HepG2 (cell line): ENCODE results near the gene CEBPE. TPM values are rescaled to one million over a fixed set of nuclear protein-coding genes. Genes with fewer than 3 reads are reported as not detected.

ENCODE experiments used
- CCAR2 ChIP-seq: fragments of 200-400 bp; formaldehyde crosslinking; optimal IDR thresholded peaks from 2 replicates; pipeline ENCODE3; 2018; ENCODE audit warnings: low read depth, mild to moderate bottlenecking, low read length, moderate library complexity
- MAFF ChIP-seq: IDR thresholded peaks from 2 replicates; pipeline ENCODE4 v1.6.1; 2011; ENCODE audit warnings: low read depth, low read length, improper control_type of control experiment
- PAF1 ChIP-seq: IDR thresholded peaks from 2 replicates; pipeline ENCODE4 v1.6.1; 2016; ENCODE audit warnings: missing genetic modification reagents, missing compliant biosample characterization
- POLR2A ChIP-seq, 2 experiments: IDR thresholded peaks; 2 replicates each; pipeline ENCODE4 v1.6.1; 2011; ENCODE audit warnings: low read depth in 2 of 2, low read length in 2 of 2, mild to moderate bottlenecking in 1 of 2, moderate library complexity in 1 of 2; ENCODE audit not compliant: insufficient read depth in 1 of 2
- PTBP1 ChIP-seq: fragments of 200-400 bp; formaldehyde crosslinking; IDR thresholded peaks from 2 replicates; pipeline ENCODE4 v1.6.1; 2018; ENCODE audit warnings: low read length, low read depth; ENCODE audit not compliant: poor library complexity, severe bottlenecking
- SKIL ChIP-seq: sonication (generic); formaldehyde crosslinking; IDR thresholded peaks from 2 replicates; pipeline ENCODE4 v1.8.0; 2022; ENCODE audit warnings: missing genetic modification reagents, mild to moderate bottlenecking, moderate library complexity, borderline replicate concordance
- SPEN ChIP-seq: sonication (generic); formaldehyde crosslinking; IDR thresholded peaks from 2 replicates; pipeline ENCODE4 v1.5.1; 2020; ENCODE audit warnings: low read depth, mild to moderate bottlenecking, missing genetic modification reagents
- THRA ChIP-seq: sonication (generic); formaldehyde crosslinking; IDR thresholded peaks from 2 replicates; pipeline ENCODE4 v1.4.0; 2020; ENCODE audit warnings: missing genetic modification reagents, borderline replicate concordance
- ZBTB1 ChIP-seq: sonication (generic); formaldehyde crosslinking; IDR thresholded peaks from 2 replicates; pipeline ENCODE4 v1.4.0; 2020; ENCODE audit warnings: missing genetic modification reagents, borderline replicate concordance
- ZMAT3 ChIP-seq: sonication (generic); formaldehyde crosslinking; conservative IDR thresholded peaks from 2 replicates; pipeline ENCODE4 v1.7.0; 2021; ENCODE audit warnings: missing genetic modification reagents
- ZNF205 ChIP-seq: IDR thresholded peaks from 2 replicates; pipeline ENCODE4 v1.6.1; 2018; ENCODE audit warnings: missing biosample characterization, missing genetic modification reagents
- ZNF326 ChIP-seq: sonication (generic); formaldehyde crosslinking; IDR thresholded peaks from 2 replicates; pipeline ENCODE4 v1.4.0; 2020; ENCODE audit warnings: missing genetic modification reagents, borderline replicate concordance
- ZNF343 ChIP-seq: sonication (generic); formaldehyde crosslinking; IDR thresholded peaks from 2 replicates; pipeline ENCODE4 v1.4.0; 2020; ENCODE audit warnings: mild to moderate bottlenecking, missing genetic modification reagents
- ZNF44 ChIP-seq: sonication (generic); formaldehyde crosslinking; IDR thresholded peaks from 2 replicates; pipeline ENCODE4 v1.5.1; 2020; ENCODE audit warnings: mild to moderate bottlenecking, missing genetic modification reagents
- ZNF713 ChIP-seq: sonication (generic); formaldehyde crosslinking; IDR thresholded peaks from 2 replicates; pipeline ENCODE4 v1.4.0; 2020; ENCODE audit warnings: mild to moderate bottlenecking, missing genetic modification reagents
- ZNF788 ChIP-seq: sonication (generic); formaldehyde crosslinking; IDR thresholded peaks from 2 replicates; pipeline ENCODE4 v1.5.0; 2020; ENCODE audit warnings: mild to moderate bottlenecking, missing genetic modification reagents, borderline replicate concordance
- ZNF850 ChIP-seq: sonication (generic); formaldehyde crosslinking; conservative IDR thresholded peaks from 2 replicates; pipeline ENCODE4 v1.9.0; 2021; ENCODE audit warnings: mild to moderate bottlenecking, missing genetic modification reagents
- polyA plus RNA-seq, 8 experiments: library from polyadenylated mRNA; depleted of rRNA in 3 of 8; stranded (reverse) in 7 of 8; unstranded in 1 of 8; fragments of >200 nt; fragmentation: Illumina TruSeq in 4 of 8; extraction: Trizol in 4 of 8; gene quantifications; 2 replicates each; pipeline versions ENCODE4 v1.2.1 to v1.2.3, GENCODE V29; 2011 to 2016; ENCODE audit warnings: low read depth in 4 of 8, missing spikeins in 1 of 8, mixed read lengths in 1 of 8; ENCODE audit not compliant: insufficient read depth in 1 of 8
- total RNA-seq, 5 experiments: library from RNA; depleted of rRNA; stranded (reverse); fragments of >200 nt; fragmentation: Illumina TruSeq; extraction: Trizol; gene quantifications; 2 replicates each; pipeline ENCODE4 v1.2.3, GENCODE V29; 2016; ENCODE audit warnings: low read depth in 1 of 5
- TF ChIP-seq, protein P1 (sequence below): sonication (generic); formaldehyde crosslinking; IDR thresholded peaks from 2 replicates; pipeline ENCODE4 v1.4.0; 2020; ENCODE audit warnings: missing genetic modification reagents, borderline replicate concordance
- TF ChIP-seq, protein P2 (sequence below): sonication (generic); formaldehyde crosslinking; IDR thresholded peaks from 2 replicates; pipeline ENCODE4 v1.5.0; 2020; ENCODE audit warnings: missing genetic modification reagents
- TF ChIP-seq, protein P3 (sequence below): sonication (generic); formaldehyde crosslinking; IDR thresholded peaks from 2 replicates; pipeline ENCODE4 v1.8.1; 2023; ENCODE audit warnings: missing genetic modification reagents, mild to moderate bottlenecking, borderline replicate concordance

CEBPE gene
- total and polyA plus RNA-seq, 2 of the 13 experiments (the other 11 are each of a cell fraction or from before 2014, with no cell fraction given), result 0.09 to 0.11 TPM

DNA sequence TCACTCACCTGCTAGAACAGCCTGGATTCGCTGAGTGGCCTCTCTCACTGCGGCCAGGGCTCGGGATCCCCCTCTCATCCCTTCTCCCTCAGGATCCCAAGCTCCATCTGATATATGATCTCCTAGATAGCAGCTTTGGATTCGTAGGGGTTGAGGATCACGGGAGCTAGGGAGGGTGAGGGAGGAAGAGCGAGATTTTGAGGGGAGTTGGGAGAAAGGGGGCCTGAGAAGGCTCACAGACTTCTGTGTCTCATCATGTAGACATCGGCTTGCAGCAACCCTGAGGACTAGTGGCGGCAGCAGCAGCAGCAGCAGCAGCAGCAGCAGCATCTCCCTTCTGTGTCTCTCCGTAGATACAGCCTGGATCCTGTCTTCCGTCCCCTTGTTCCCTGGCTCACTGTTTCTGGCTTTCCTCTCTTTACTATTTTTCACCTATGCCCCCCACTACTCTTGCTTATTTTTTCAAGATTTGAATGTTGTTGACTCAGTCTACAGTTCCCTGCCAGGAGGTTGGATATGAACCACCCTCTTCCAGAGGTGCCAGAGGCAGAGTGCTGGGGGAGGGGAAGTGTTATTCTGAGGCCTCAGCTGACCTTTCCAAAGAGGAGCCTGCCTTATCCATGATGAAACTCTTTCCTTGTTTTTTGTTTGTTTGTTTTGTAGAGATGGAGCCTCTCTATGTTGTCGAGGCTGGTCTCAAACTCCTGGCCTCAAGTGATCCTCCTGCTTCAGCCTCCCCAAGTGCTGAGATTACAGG is 14.3 kb downstream of the CEBPE start, which contains the start of gene CIROP (continued):
- TF ChIP-seq CCAR2 (no peak), PAF1 (CRISPR knock-in tag) (no peak), ZNF713 (CRISPR knock-in tag) (no peak), ZNF343 (CRISPR knock-in tag) (no peak), PTBP1 (no peak), ZNF788 (no peak), ZNF326 (CRISPR knock-in tag) (no peak), ZNF205 (CRISPR knock-in tag) (no peak), ZBTB1 (CRISPR knock-in tag) (no peak), SPEN (CRISPR knock-in tag) (no peak), POLR2A (IDR thresholded peaks at IDR 0.05; ENCODE audit: insufficient read depth in 1 of 2, low read depth in 2 of 2, low read length in 2 of 2) (no peak), THRA (CRISPR knock-in tag) (peak; percentile 91; the same call in 1 of the 2 replicates), ZNF850 (CRISPR knock-in tag) (no peak), MAFF (no peak), ZNF44 (no peak), ZMAT3 (CRISPR knock-in tag) (no peak), SKIL (CRISPR knock-in tag) (no peak)
- TF ChIP-seq, protein P1, sequence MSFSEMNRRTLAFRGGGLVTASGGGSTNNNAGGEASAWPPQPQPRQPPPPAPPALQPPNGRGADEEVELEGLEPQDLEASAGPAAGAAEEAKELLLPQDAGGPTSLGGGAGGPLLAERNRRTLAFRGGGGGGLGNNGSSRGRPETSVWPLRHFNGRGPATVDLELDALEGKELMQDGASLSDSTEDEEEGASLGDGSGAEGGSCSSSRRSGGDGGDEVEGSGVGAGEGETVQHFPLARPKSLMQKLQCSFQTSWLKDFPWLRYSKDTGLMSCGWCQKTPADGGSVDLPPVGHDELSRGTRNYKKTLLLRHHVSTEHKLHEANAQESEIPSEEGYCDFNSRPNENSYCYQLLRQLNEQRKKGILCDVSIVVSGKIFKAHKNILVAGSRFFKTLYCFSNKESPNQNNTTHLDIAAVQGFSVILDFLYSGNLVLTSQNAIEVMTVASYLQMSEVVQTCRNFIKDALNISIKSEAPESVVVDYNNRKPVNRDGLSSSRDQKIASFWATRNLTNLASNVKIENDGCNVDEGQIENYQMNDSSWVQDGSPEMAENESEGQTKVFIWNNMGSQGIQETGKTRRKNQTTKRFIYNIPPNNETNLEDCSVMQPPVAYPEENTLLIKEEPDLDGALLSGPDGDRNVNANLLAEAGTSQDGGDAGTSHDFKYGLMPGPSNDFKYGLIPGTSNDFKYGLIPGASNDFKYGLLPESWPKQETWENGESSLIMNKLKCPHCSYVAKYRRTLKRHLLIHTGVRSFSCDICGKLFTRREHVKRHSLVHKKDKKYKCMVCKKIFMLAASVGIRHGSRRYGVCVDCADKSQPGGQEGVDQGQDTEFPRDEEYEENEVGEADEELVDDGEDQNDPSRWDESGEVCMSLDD (CRISPR knock-in tag), result no peak
- TF ChIP-seq, protein P2, sequence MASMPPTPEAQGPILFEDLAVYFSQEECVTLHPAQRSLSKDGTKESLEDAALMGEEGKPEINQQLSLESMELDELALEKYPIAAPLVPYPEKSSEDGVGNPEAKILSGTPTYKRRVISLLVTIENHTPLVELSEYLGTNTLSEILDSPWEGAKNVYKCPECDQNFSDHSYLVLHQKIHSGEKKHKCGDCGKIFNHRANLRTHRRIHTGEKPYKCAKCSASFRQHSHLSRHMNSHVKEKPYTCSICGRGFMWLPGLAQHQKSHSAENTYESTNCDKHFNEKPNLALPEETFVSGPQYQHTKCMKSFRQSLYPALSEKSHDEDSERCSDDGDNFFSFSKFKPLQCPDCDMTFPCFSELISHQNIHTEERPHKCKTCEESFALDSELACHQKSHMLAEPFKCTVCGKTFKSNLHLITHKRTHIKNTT (CRISPR knock-in tag), result no peak
- TF ChIP-seq, protein P3, sequence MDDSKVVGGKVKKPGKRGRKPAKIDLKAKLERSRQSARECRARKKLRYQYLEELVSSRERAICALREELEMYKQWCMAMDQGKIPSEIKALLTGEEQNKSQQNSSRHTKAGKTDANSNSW (CRISPR knock-in tag), result no peak
